DND-41 (cell line): ENCODE results near the gene CAPRIN2.

Experiments used
- ATAC-seq: fragments of 200-7000 bp; cut with Tn5 transposase; 3 replicates; pipeline ENCODE4 v1.9.1; 2021; ENCODE audit warnings: low read depth; ENCODE audit not compliant: insufficient read depth
- DNase-seq: peaks from one replicate; pipeline ENCODE4 v3.0.0-alpha.2; 2020
- H2AFZ ChIP-seq: 2 replicates; pipeline ENCODE4 v1.6.0; 2012; ENCODE audit warnings: low read depth, low read length
- H3K27ac ChIP-seq: 2 replicates; pipeline ENCODE4 v1.5.1; 2012; ENCODE audit warnings: low read length, inconsistent platforms
- H3K27me3 ChIP-seq: fragments of 200-600 bp; sonication (generic); 2 replicates; pipeline ENCODE4 v1.6.0; 2012; ENCODE audit warnings: low read length, mild to moderate bottlenecking, inconsistent platforms; ENCODE audit not compliant: insufficient read depth, poor library complexity
- H3K36me3 ChIP-seq: 2 replicates; pipeline ENCODE4 v1.5.1; 2012; ENCODE audit warnings: low read length, inconsistent platforms; ENCODE audit not compliant: insufficient read depth
- H3K4me1 ChIP-seq: 2 replicates; pipeline ENCODE4 v1.5.1; 2012; ENCODE audit warnings: mild to moderate bottlenecking, low read length; ENCODE audit not compliant: insufficient read depth
- H3K4me2 ChIP-seq: 2 replicates; pipeline ENCODE4 v1.6.0; 2012; ENCODE audit warnings: mild to moderate bottlenecking, moderate library complexity, low read length, inconsistent platforms; ENCODE audit not compliant: insufficient read depth
- H3K4me3 ChIP-seq, 2 experiments: fragments of 200-600 bp in 1 of 2; shearing (Covaris generic) in 1 of 2; 2 replicates each; pipeline ENCODE4 v1.5.1; 2012 to 2016; ENCODE audit warnings: inconsistent platforms in 2 of 2, low read length in 2 of 2, mild to moderate bottlenecking in 2 of 2, low read depth in 1 of 2, moderate library complexity in 1 of 2
- H3K79me2 ChIP-seq: 2 replicates; pipeline ENCODE4 v1.6.0; 2012; ENCODE audit warnings: low read length, inconsistent platforms; ENCODE audit not compliant: insufficient read depth
- H3K9ac ChIP-seq: 2 replicates; pipeline ENCODE4 v1.6.0; 2012; ENCODE audit warnings: low read depth, mild to moderate bottlenecking, inconsistent platforms, low read length, moderate library complexity
- H3K9me3 ChIP-seq: 2 replicates; pipeline ENCODE4 v1.5.1; 2012; ENCODE audit warnings: low read length, moderate library complexity, mild to moderate bottlenecking, inconsistent platforms; ENCODE audit not compliant: insufficient read depth, severe bottlenecking
- H4K20me1 ChIP-seq: 2 replicates; pipeline ENCODE4 v1.6.0; 2012; ENCODE audit warnings: low read length; ENCODE audit not compliant: insufficient read depth
- CTCF ChIP-seq: IDR thresholded peaks from 2 replicates; pipeline ENCODE4 v1.5.1; 2012; ENCODE audit warnings: borderline replicate concordance, low read length, moderate library complexity, mild to moderate bottlenecking; ENCODE audit not compliant: poor library complexity, severe bottlenecking; ENCODE audit errors: extremely low read depth
- EZH2 ChIP-seq: IDR thresholded peaks from 3 replicates; pipeline ENCODE4 v1.6.1; 2012; ENCODE audit warnings: borderline replicate concordance, low read depth, mild to moderate bottlenecking, moderate library complexity, low read length, inconsistent platforms; ENCODE audit not compliant: severe bottlenecking

Gene CAPRIN2

GRCh38 chr12:30719060-30719459, 35.7 kb downstream of the CAPRIN2 start:
- no peaks in the 10 kb centered on the region for H3K79me2 ChIP-seq
- H2AFZ ChIP-seq = no peak overlapping the region
- no peak for DNase-seq
- no peaks in the 10 kb centered on the region for H4K20me1 ChIP-seq
- ATAC-seq = no peak
- TF ChIP-seq EZH2 (no peak), CTCF (no peak)
- no peak overlapping the region for H3K9ac ChIP-seq
- no peak overlapping the region for H3K4me2 ChIP-seq
- no peaks in the 10 kb centered on the region for H3K27me3 ChIP-seq
- no peak overlapping the region for H3K27ac ChIP-seq
- H3K4me3 ChIP-seq = no peak overlapping the region
- peaks cover 35% of the 10 kb centered on the region for H3K36me3 ChIP-seq
- H3K4me1 ChIP-seq = no peaks in the 10 kb centered on the region
- no peaks in the 10 kb centered on the region for H3K9me3 ChIP-seq

- Histone ChIP-seq H3K79me2 (no peaks in the 10 kb centered on the region), H3K9me3 (no peaks in the 10 kb centered on the region), H4K20me1 (no peaks in the 10 kb centered on the region), H3K4me1 (no peaks in the 10 kb centered on the region), H3K36me3 (peaks cover 22% of the 10 kb centered on the region), H3K4me3 (no peak overlapping the region), H3K27me3 (no peaks in the 10 kb centered on the region), H3K27ac (no peak overlapping the region), H3K4me2 (no peak overlapping the region), H2AFZ (no peak overlapping the region), H3K9ac (no peak overlapping the region)
- TF ChIP-seq CTCF (no peak), EZH2 (no peak)
- ATAC-seq (no peak), DNase-seq (no peak)
Observed at GRCh38 chr12:30707613-30708342, 47.0 kb downstream of the CAPRIN2 start.

GRCh38 chr12:30706476-30706875, 48.3 kb downstream of the CAPRIN2 start:
- no peak overlapping the region for H2AFZ ChIP-seq
- no peak overlapping the region for H3K4me2 ChIP-seq
- no peak overlapping the region for H3K4me3 ChIP-seq
- H3K36me3 ChIP-seq = peaks cover 22% of the 10 kb centered on the region
- ATAC-seq = no peak
- no peaks in the 10 kb centered on the region for H4K20me1 ChIP-seq
- no peak for TF ChIP-seq EZH2
- no peak for TF ChIP-seq CTCF
- H3K27ac ChIP-seq = no peak overlapping the region
- no peaks in the 10 kb centered on the region for H3K79me2 ChIP-seq
- no peaks in the 10 kb centered on the region for H3K9me3 ChIP-seq
- no peaks in the 10 kb centered on the region for H3K4me1 ChIP-seq
- no peaks in the 10 kb centered on the region for H3K27me3 ChIP-seq
- H3K9ac ChIP-seq = no peak overlapping the region
- no peak for DNase-seq

GRCh38 chr12:30701056-30701455, 53.7 kb downstream of the CAPRIN2 start:
- Histone ChIP-seq H3K27me3 (no peaks in the 10 kb centered on the region), H4K20me1 (no peaks in the 10 kb centered on the region), H3K9me3 (no peaks in the 10 kb centered on the region), H2AFZ (no peak overlapping the region), H3K27ac (no peak overlapping the region), H3K36me3 (no peaks in the 10 kb centered on the region), H3K4me1 (peaks cover 10% of the 10 kb centered on the region), H3K9ac (no peak overlapping the region), H3K79me2 (peaks cover 4% of the 10 kb centered on the region), H3K4me2 (no peak overlapping the region), H3K4me3 (no peak overlapping the region)
- ATAC-seq (no peak), DNase-seq (no peak)
- no peak for TF ChIP-seq CTCF
- TF ChIP-seq EZH2 = no peak
